Stimulated activated CD8-positive, alpha-beta memory T cell treated with anti-CD3 and anti-CD28 coated beads, Interleukin-7, amount 100 ng/mL, for 48 hours (primary cell): ENCODE data around the gene ARRDC5.
"Not testable (repeated sequence)": the region's sequence is repeated elsewhere in the genome, so short reads cannot be mapped to it uniquely, and the experiment has no call there.

Experiments
- DNase-seq, 2 donors: peaks; one replicate each; pipeline ENCODE4 v3.0.0-alpha.2; 2020; ENCODE audit warnings: low read depth in 1 of 2; ENCODE audit errors: extremely low read depth in 1 of 2

Gene ARRDC5

GRCh38 chr19:4910594-4911281 is 8.0 kb upstream of the ARRDC5 start:
- peak in 1 of 2 donors; percentile 8 for DNase-seq

- peak; percentile 85 to 93 for DNase-seq
Measured at GRCh38 chr19:4909897-4910593, 7.3 kb upstream of the ARRDC5 start.

GRCh38 chr19:4909156-4909896 is 6.6 kb upstream of the ARRDC5 start, which contains the start of gene UHRF1:
TSS of gene UHRF1 (plus strand) at chr19:4909501. CDS start at chr19:4910886, 1,385 bp downstream.
- peak; percentile 68 to 78 for DNase-seq

GRCh38 chr19:4908781-4909155 is 6.1 kb upstream of the ARRDC5 start:
- no peak for DNase-seq

- DNase-seq = no peak
Measured at GRCh38 chr19:4908360-4908759, 5.7 kb upstream of the ARRDC5 start.

GRCh38 chr19:4906963-4907362 is 4.3 kb upstream of the ARRDC5 start:
- DNase-seq = no peak

- no peak for DNase-seq
Measured at GRCh38 chr19:4904481-4904880, 1.8 kb upstream of the ARRDC5 start.

- DNase-seq = not testable (repeated sequence)
Measured at GRCh38 chr19:4900879-4901278, 1.8 kb downstream of the ARRDC5 start.

- no peak for DNase-seq
Measured at GRCh38 chr19:4897146-4897545, 5.5 kb downstream of the ARRDC5 start.

GRCh38 chr19:4896372-4896771 is 6.3 kb downstream of the ARRDC5 start:
- no peak for DNase-seq

GRCh38 chr19:4892962-4893361 is 9.7 kb downstream of the ARRDC5 start:
- not testable (repeated sequence) for DNase-seq

GRCh38 chr19:4891066-4891465 is 11.6 kb downstream of the ARRDC5 start:
- DNase-seq = no peak

GRCh38 chr19:4889034-4889815 is 13.5 kb downstream of the ARRDC5 start:
- DNase-seq = no peak

GRCh38 chr19:4887803-4888202 is 14.9 kb downstream of the ARRDC5 start:
- DNase-seq = not testable (repeated sequence)

- not testable (repeated sequence) for DNase-seq
Measured at GRCh38 chr19:4884993-4885392, 17.7 kb downstream of the ARRDC5 start.

GRCh38 chr19:4882874-4883273 is 19.8 kb downstream of the ARRDC5 start:
- DNase-seq = not testable (repeated sequence)

GRCh38 chr19:4879041-4879440 is 23.7 kb downstream of the ARRDC5 start:
- DNase-seq = no peak

- DNase-seq = no peak
Measured at GRCh38 chr19:4878491-4878968, 24.2 kb downstream of the ARRDC5 start.

- no peak for DNase-seq
Measured at GRCh38 chr19:4877753-4878490, 24.8 kb downstream of the ARRDC5 start.

GRCh38 chr19:4873930-4874329 is 28.8 kb downstream of the ARRDC5 start:
- DNase-seq = no peak
